GM12878 (cell line): ENCODE results near the gene EXD3. TPM values are rescaled to one million over a fixed set of nuclear protein-coding genes. Genes with fewer than 3 reads are reported as not detected.

ENCODE experiments used
- ATAC-seq: fragments of 200-7000 bp; cut with Tn5 transposase; 3 replicates; pipeline ENCODE4 v1.9.1; 2020; ENCODE audit warnings: mild to moderate bottlenecking, moderate library complexity
- BruUV-seq: library from RNA; stranded (reverse); fragments of 400-500 nt; replicated peaks from 2 replicates; lab custom pipeline; 2021; lab: Mats Ljungman, UMichigan
- CTCF ChIA-PET: fragments of 300-600 bp; sonication (Branson Sonifier 250); formaldehyde crosslinking; extraction: SDS; loops from one replicate; lab custom pipeline; 2021; ENCODE audit warnings: inconsistent platforms; lab: Yijun Ruan, JAX
- POLR2A ChIA-PET: fragments of 350-600 bp; formaldehyde crosslinking; extraction: SDS; loops from one replicate; lab custom pipeline; 2021; ENCODE audit warnings: inconsistent platforms; lab: Charles Lee
- RAD21 ChIA-PET: fragments of 300-600 bp; sonication (Branson Sonifier 250); formaldehyde crosslinking; loops from one replicate; lab custom pipeline; 2023; ENCODE audit warnings: antibody characterized with exemption; ENCODE audit not compliant: unreplicated experiment; lab: Charles Lee
- SMC1A ChIA-PET: fragments of 300-600 bp; sonication (Branson Sonifier 250); formaldehyde crosslinking; loops from one replicate; lab custom pipeline; 2023; ENCODE audit not compliant: unreplicated experiment, uncharacterized antibody; lab: Charles Lee
- DNase-seq: peaks from one replicate; pipeline ENCODE4 v3.0.0-alpha.2; 2011; ENCODE audit warnings: low read depth, low spot score
- FAIRE-seq: peaks from 3 replicates; lab custom pipeline; 2011; peaks lifted over from hg19 to GRCh38; lab: Jason Lieb, UNC
- H2AFZ ChIP-seq: 2 replicates; pipeline ENCODE4 v1.6.0; 2011; ENCODE audit warnings: low read depth, low read length, control low read depth; ENCODE audit not compliant: control insufficient read depth
- H3K27ac ChIP-seq: 2 replicates; pipeline ENCODE4 v1.5.1; 2011; ENCODE audit warnings: control low read depth; ENCODE audit not compliant: control insufficient read depth, insufficient read depth
- H3K27me3 ChIP-seq, 2 experiments: replicated peaks in 1 of 2; 2 replicates each; pipeline versions ENCODE4 v1.6.0 to v1.6.1; 2011; ENCODE audit warnings: low read length in 1 of 2; ENCODE audit not compliant: control insufficient read depth in 2 of 2, insufficient read depth in 2 of 2
- H3K36me3 ChIP-seq, 2 experiments: 2 replicates each; pipeline ENCODE4 v1.5.1; 2011; ENCODE audit warnings: low read length in 1 of 2; ENCODE audit not compliant: control insufficient read depth in 2 of 2, insufficient read depth in 2 of 2
- H3K4me1 ChIP-seq: 2 replicates; pipeline ENCODE4 v1.6.1; 2011; ENCODE audit warnings: mild to moderate bottlenecking, low read length, moderate library complexity, mixed read lengths; ENCODE audit not compliant: control insufficient read depth, insufficient read depth
- H3K4me2 ChIP-seq: 2 replicates; pipeline ENCODE4 v1.6.0; 2011; ENCODE audit warnings: control low read depth; ENCODE audit not compliant: control insufficient read depth, insufficient read depth
- H3K4me3 ChIP-seq: fragments of 200-600 bp; sonication (generic); 2 replicates; pipeline ENCODE4 v1.5.1; 2016
- H3K79me2 ChIP-seq: 2 replicates; pipeline ENCODE4 v1.6.0; 2011; ENCODE audit warnings: low read length; ENCODE audit not compliant: control insufficient read depth, insufficient read depth
- H3K9ac ChIP-seq: 2 replicates; pipeline ENCODE4 v1.8.0; 2011; ENCODE audit warnings: low read length, control low read depth, mixed read lengths; ENCODE audit not compliant: control insufficient read depth, insufficient read depth
- H3K9me3 ChIP-seq: replicated peaks from 3 replicates; pipeline ENCODE4 v1.5.1; 2011; ENCODE audit warnings: mild to moderate bottlenecking, low read length; ENCODE audit not compliant: control insufficient read depth, insufficient read depth
- H4K20me1 ChIP-seq: 2 replicates; pipeline ENCODE4 v1.6.0; 2011; ENCODE audit not compliant: control insufficient read depth, insufficient read depth
- CBX5 ChIP-seq: sonication (generic); IDR thresholded peaks from 2 replicates; pipeline ENCODE4 v1.6.1; 2016; ENCODE audit warnings: low read depth, moderate library complexity, mild to moderate bottlenecking, inconsistent platforms
- EGR1 ChIP-seq, 2 experiments: IDR thresholded peaks; 1 replicate in 1 of 2; 2 replicates in 1 of 2; pipeline ENCODE4 v1.6.1; 2011 to 2012; ENCODE audit warnings: low read depth in 2 of 2, low read length in 2 of 2, borderline replicate concordance in 1 of 2, mild to moderate bottlenecking in 1 of 2, moderate library complexity in 1 of 2
- KDM1A ChIP-seq: fragments of 200-600 bp; sonication (generic); IDR thresholded peaks from 2 replicates; pipeline ENCODE4 v1.6.1; 2016; ENCODE audit warnings: borderline replicate concordance
- NFYA ChIP-seq: IDR thresholded peaks from 2 replicates; pipeline ENCODE4 v1.6.1; 2011; ENCODE audit warnings: low read depth, mild to moderate bottlenecking, low read length, improper control_type of control experiment, borderline replicate concordance
- NR2C2 ChIP-seq: IDR thresholded peaks from 2 replicates; pipeline ENCODE4 v1.6.1; 2011; ENCODE audit warnings: borderline replicate concordance, low read depth; ENCODE audit not compliant: control insufficient read depth, insufficient read length
- POLR2A ChIP-seq: IDR thresholded peaks from 2 replicates; pipeline ENCODE4 v1.6.1; 2011; ENCODE audit warnings: low read depth, mild to moderate bottlenecking, low read length
- POLR2AphosphoS2 ChIP-seq: IDR thresholded peaks from 2 replicates; pipeline ENCODE4 v1.6.1; 2011; ENCODE audit warnings: low read depth, mild to moderate bottlenecking, low read length, improper control_type of control experiment, moderate library complexity
- POLR2AphosphoS5 ChIP-seq: IDR thresholded peaks from 2 replicates; pipeline ENCODE4 v1.6.1; 2011; ENCODE audit warnings: mild to moderate bottlenecking, low read length, inconsistent platforms
- WGBS: methylation state at CpG from one replicate; pipeline ENCODE4 v1.1.6; 2016; ENCODE audit warnings: low lambda C conversion rate; ENCODE audit not compliant: insufficient replicate concordance, insufficient coverage; ENCODE audit errors: missing lambda C conversion rate; 5-methylcytosine and 5-hydroxymethylcytosine counted together
- in situ Hi-C: fragments of 300-500 bp; cut with MboI; formaldehyde crosslinking; loops from 9 replicates; pipeline ENCODE4 v1.14.3; 2018; ENCODE audit warnings: mixed read lengths
- intact Hi-C: fragments of 100-400 bp; cut with micrococcal nuclease; formaldehyde crosslinking; loops from one replicate; pipeline ENCODE4 v1.14.2; 2022; ENCODE audit not compliant: unreplicated experiment
- polyA plus RNA-seq, 11 experiments: library from polyadenylated mRNA; depleted of rRNA in 4 of 11; unstranded in 6 of 11; stranded (reverse) in 5 of 11; fragments of >200 nt; fragmentation: Nextera tagmentation in 4 of 11; fragmentation: Illumina TruSeq in 1 of 11; extraction: Ambion mirVana in 4 of 11; extraction: Trizol in 1 of 11; gene quantifications; 1 replicate in 1 of 11; 2 replicates in 10 of 11; pipeline versions ENCODE4 v1.2.1 to v1.2.3, GENCODE V29; 2011 to 2016; ENCODE audit warnings: inconsistent platforms in 2 of 11, missing spikeins in 2 of 11, low read depth in 1 of 11
- total RNA-seq, 4 experiments: library from RNA; depleted of rRNA in 3 of 4; stranded (reverse); fragments of >200 nt in 3 of 4; fragmentation: Illumina TruSeq in 1 of 4; extraction: Trizol in 1 of 4; gene quantifications; 2 replicates each; pipeline versions ENCODE4 v1.2.1 to v1.2.3, GENCODE V29; 2013 to 2021
- TF ChIP-seq, protein P1 (sequence below): fragments of 450-650 bp; IDR thresholded peaks from 2 replicates; pipeline ENCODE4 v1.6.1; 2017; ENCODE audit warnings: mild to moderate bottlenecking, moderate library complexity

The EXD3 gene
- total and polyA plus RNA-seq, 10 of the 15 experiments (the other 5 are each of a cell fraction or from before 2014, with no cell fraction given) = 0.21 to 7.1 (median 3.6) TPM

DNA sequence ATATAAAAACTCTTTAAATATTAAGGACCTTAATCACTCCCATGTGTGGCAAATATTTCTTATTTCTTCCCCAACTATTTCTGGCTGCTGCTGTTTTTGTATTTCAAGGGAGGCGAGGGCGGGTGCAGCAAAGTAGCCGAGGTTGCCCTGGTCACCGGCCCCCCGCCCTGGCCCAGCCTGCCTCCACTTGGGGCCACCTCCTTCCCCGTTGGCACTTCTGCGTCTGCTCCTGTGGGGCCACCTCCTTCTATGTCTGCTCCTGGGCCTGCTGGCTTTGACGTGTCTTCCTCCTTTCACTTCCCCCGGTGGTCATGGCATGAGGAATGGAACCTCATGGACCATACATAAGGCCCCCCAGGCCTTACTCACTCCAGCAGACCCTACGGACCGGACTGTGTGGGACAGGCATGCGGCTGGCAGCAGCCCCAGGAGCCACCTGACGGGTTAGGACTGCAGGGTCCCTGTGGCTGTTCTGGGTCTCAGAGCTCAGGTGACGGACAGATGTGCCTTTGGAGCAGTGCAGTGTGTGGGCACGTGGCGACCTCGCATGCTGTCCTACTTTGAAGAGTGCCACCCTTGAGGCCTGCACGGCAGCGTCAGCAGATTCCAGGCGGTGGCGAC is 24.0 kb upstream of the EXD3 start:
- ATAC-seq = no peak

DNA sequence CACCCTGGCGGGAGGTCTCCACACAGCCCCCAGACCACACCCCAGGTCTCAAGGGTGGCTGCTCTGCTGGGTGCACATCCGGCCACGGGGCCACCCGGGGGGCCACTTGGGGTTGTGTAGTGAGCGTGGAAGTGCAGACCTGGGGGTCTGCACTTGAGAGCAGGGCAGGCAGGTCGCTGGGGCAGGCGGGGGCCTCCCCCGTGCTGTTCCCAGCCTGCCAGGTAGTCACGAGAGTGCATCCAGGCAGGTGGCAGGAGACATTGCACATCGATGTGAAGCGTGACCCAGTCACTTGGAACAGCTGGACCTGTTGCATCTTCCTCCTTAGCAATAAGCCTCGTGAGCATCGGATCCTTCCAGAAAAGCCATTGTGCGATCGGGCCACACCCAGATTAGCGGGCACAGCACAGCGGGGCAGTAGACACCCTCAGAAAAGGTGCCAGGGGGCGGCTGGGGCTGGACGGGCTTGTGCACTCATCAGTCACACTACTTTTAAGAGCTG is 23.0 kb upstream of the EXD3 start:
- POLR2A ChIA-PET = interaction anchor here (1.4 kb wide), 1 partner anchor 147 kb away, joined by 3 read pairs; no protein-coding TSS in a partner anchor
- Histone ChIP-seq H2AFZ (no peak overlapping the region), H3K4me3 (no peak overlapping the region), H3K27me3 (no peaks in the 10 kb centered on the region), H3K9ac (no peak overlapping the region), H3K4me2 (peak overlapping the region; percentile 41), H4K20me1 (no peaks in the 10 kb centered on the region), H3K9me3 (no peaks in the 10 kb centered on the region), H3K79me2 (no peaks in the 10 kb centered on the region), H3K27ac (no peak overlapping the region), H3K36me3 (no peaks in the 10 kb centered on the region), H3K4me1 (peaks cover 8% of the 10 kb centered on the region)
- 41% methylated on average over 19 of the region's 19 CpGs for WGBS
- RAD21 ChIA-PET = interaction anchor here (1.4 kb wide), 1 partner anchor 23 kb away, joined by 4 read pairs; the partner anchor contains the start of genes EXD3 and NOXA1
- ATAC-seq (no peak), FAIRE-seq (no peak), DNase-seq (no peak)
- in situ Hi-C loops (loop anchor here (5.0 kb wide), 1 partner anchor 154 kb away; no protein-coding TSS in a partner anchor), intact Hi-C loops (loop anchor here (2.0 kb wide), 3 partner anchors 23 to 159 kb away; partner anchors contain the start of genes EXD3 and NOXA1)
- CTCF ChIA-PET = interaction anchor here (0.7 to 3.9 kb wide), 10 partner anchors 13 to 209 kb away, joined by 3 to 25 read pairs (median 4); partner anchors contain the start of genes EXD3, NOXA1, NSMF and TOR4A
- SMC1A ChIA-PET = no interaction called here
- no TSS peak for BruUV-seq
- no peak for TF ChIP-seq NR2C2
- TF ChIP-seq NFYA = no peak
- TF ChIP-seq, protein P1, sequence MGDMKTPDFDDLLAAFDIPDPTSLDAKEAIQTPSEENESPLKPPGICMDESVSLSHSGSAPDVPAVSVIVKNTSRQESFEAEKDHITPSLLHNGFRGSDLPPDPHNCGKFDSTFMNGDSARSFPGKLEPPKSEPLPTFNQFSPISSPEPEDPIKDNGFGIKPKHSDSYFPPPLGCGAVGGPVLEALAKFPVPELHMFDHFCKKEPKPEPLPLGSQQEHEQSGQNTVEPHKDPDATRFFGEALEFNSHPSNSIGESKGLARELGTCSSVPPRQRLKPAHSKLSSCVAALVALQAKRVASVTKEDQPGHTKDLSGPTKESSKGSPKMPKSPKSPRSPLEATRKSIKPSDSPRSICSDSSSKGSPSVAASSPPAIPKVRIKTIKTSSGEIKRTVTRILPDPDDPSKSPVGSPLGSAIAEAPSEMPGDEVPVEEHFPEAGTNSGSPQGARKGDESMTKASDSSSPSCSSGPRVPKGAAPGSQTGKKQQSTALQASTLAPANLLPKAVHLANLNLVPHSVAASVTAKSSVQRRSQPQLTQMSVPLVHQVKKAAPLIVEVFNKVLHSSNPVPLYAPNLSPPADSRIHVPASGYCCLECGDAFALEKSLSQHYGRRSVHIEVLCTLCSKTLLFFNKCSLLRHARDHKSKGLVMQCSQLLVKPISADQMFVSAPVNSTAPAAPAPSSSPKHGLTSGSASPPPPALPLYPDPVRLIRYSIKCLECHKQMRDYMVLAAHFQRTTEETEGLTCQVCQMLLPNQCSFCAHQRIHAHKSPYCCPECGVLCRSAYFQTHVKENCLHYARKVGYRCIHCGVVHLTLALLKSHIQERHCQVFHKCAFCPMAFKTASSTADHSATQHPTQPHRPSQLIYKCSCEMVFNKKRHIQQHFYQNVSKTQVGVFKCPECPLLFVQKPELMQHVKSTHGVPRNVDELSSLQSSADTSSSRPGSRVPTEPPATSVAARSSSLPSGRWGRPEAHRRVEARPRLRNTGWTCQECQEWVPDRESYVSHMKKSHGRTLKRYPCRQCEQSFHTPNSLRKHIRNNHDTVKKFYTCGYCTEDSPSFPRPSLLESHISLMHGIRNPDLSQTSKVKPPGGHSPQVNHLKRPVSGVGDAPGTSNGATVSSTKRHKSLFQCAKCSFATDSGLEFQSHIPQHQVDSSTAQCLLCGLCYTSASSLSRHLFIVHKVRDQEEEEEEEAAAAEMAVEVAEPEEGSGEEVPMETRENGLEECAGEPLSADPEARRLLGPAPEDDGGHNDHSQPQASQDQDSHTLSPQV = no peak
- no peak for TF ChIP-seq POLR2AphosphoS2
- no peak for TF ChIP-seq CBX5
- no peak for TF ChIP-seq EGR1 (IDR thresholded peaks at IDR 0.05; ENCODE audit: borderline replicate concordance in 1 of 2, low read depth in 2 of 2, low read length in 2 of 2)

More for the DNA sequence above, 24.0 kb upstream of the EXD3 start:
- H3K27ac ChIP-seq = no peak overlapping the region
- no peaks in the 10 kb centered on the region for H4K20me1 ChIP-seq
- no peak for DNase-seq
- 67% methylated on average over 21 of the region's 21 CpGs for WGBS
- H3K27me3 ChIP-seq = no peaks in the 10 kb centered on the region
- no TSS peak for BruUV-seq
- no peaks in the 10 kb centered on the region for H3K79me2 ChIP-seq
- FAIRE-seq = no peak
- H2AFZ ChIP-seq = no peak overlapping the region
- ChIA-PET CTCF (interaction anchor here (1.5 to 3.9 kb wide), 2 partner anchors 12 to 160 kb away, joined by 6 to 25 read pairs; partner anchors contain the start of gene NSMF), SMC1A (no interaction called here), POLR2A (no interaction called here), RAD21 (interaction anchor here (1.4 kb wide), 1 partner anchor 24 kb away, joined by 4 read pairs; the partner anchor contains the start of genes EXD3 and NOXA1)
- H3K9me3 ChIP-seq = no peaks in the 10 kb centered on the region
- in situ Hi-C loops = loop anchor here (5.0 kb wide), 1 partner anchor 155 kb away; no protein-coding TSS in a partner anchor
- no peak for TF ChIP-seq KDM1A
- TF ChIP-seq POLR2AphosphoS5 = 0 out of 2 replicates have a peak, but pooled peaks have one; percentile 9
- TF ChIP-seq POLR2A = peak; percentile 48; the same call in 1 of the 2 replicates
- no peak overlapping the region for H3K4me3 ChIP-seq
- H3K4me2 ChIP-seq = no peak overlapping the region
- H3K9ac ChIP-seq = no peak overlapping the region
- H3K4me1 ChIP-seq = peaks cover 8% of the 10 kb centered on the region
- intact Hi-C loops = no loop called here
- H3K36me3 ChIP-seq = no peaks in the 10 kb centered on the region
